Measurements from ENCODE around the gene ACVRL1. TPM values are rescaled to one million over a fixed set of nuclear protein-coding genes. Genes with fewer than 3 reads are reported as not detected.
A peak's percentile ranks its signal among the peaks of the same experiment; 100 is the strongest.

Gene ACVRL1
- total and polyA plus RNA-seq, 9 of the 15 experiments (the other 6 are each of a cell fraction or from before 2014, with no cell fraction given), result 0.07 to 1.4 (median 0.30) TPM

GRCh38 chr12:51951843-51952722 lies 44.8 kb downstream of the ACVRL1 start (continued):
- TF ChIP-seq, protein P1, sequence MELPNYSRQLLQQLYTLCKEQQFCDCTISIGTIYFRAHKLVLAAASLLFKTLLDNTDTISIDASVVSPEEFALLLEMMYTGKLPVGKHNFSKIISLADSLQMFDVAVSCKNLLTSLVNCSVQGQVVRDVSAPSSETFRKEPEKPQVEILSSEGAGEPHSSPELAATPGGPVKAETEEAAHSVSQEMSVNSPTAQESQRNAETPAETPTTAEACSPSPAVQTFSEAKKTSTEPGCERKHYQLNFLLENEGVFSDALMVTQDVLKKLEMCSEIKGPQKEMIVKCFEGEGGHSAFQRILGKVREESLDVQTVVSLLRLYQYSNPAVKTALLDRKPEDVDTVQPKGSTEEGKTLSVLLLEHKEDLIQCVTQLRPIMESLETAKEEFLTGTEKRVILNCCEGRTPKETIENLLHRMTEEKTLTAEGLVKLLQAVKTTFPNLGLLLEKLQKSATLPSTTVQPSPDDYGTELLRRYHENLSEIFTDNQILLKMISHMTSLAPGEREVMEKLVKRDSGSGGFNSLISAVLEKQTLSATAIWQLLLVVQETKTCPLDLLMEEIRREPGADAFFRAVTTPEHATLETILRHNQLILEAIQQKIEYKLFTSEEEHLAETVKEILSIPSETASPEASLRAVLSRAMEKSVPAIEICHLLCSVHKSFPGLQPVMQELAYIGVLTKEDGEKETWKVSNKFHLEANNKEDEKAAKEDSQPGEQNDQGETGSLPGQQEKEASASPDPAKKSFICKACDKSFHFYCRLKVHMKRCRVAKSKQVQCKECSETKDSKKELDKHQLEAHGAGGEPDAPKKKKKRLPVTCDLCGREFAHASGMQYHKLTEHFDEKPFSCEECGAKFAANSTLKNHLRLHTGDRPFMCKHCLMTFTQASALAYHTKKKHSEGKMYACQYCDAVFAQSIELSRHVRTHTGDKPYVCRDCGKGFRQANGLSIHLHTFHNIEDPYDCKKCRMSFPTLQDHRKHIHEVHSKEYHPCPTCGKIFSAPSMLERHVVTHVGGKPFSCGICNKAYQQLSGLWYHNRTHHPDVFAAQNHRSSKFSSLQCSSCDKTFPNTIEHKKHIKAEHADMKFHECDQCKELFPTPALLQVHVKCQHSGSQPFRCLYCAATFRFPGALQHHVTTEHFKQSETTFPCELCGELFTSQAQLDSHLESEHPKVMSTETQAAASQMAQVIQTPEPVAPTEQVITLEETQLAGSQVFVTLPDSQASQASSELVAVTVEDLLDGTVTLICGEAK (IDR thresholded peaks at IDR 0.05), result peak; percentile 44; the same call in 1 of the 2 replicates
- TF ChIP-seq, protein P1 (CRISPR knock-in tag; IDR thresholded peaks at IDR 0.05), result no peak
- TF ChIP-seq ZNF347 (CRISPR knock-in tag; IDR thresholded peaks at IDR 0.05; ENCODE audit: low read depth) (no peak), ZNF253 (CRISPR knock-in tag; conservative IDR thresholded peaks at IDR 0.05) (no peak), ILF3 (IDR thresholded peaks at IDR 0.05; ENCODE audit: borderline replicate concordance) (no peak), SLC30A9 (CRISPR knock-in tag; IDR thresholded peaks at IDR 0.05) (no peak), SPI1 (IDR thresholded peaks at IDR 0.05; ENCODE audit: borderline replicate concordance, low read depth, low read length) (peak; percentile 43; the same call in 1 of the 2 replicates), BCOR (IDR thresholded peaks at IDR 0.05) (no peak), PRMT5 (CRISPR knock-in tag; IDR thresholded peaks at IDR 0.05) (no peak), ZBTB9 (CRISPR knock-in tag; IDR thresholded peaks at IDR 0.05) (no peak), MCM7 (IDR thresholded peaks at IDR 0.05) (no peak), BHLHE40 (IDR thresholded peaks at IDR 0.05; ENCODE audit: low read length) (no peak), KLF16 (IDR thresholded peaks at IDR 0.05) (peak; percentile 36; the same call in 1 of the 2 replicates), ZBTB49 (CRISPR knock-in tag; IDR thresholded peaks at IDR 0.05; ENCODE audit: borderline replicate concordance) (no peak)
- TF ChIP-seq, protein P2, sequence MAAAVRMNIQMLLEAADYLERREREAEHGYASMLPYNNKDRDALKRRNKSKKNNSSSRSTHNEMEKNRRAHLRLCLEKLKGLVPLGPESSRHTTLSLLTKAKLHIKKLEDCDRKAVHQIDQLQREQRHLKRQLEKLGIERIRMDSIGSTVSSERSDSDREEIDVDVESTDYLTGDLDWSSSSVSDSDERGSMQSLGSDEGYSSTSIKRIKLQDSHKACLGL (CRISPR knock-in tag; IDR thresholded peaks at IDR 0.05; ENCODE audit: borderline replicate concordance, poor library complexity, severe bottlenecking), result no peak
